Mesodermal cell (in vitro differentiated cells): ENCODE results near the gene STARD9.
"Not testable (repeated sequence)": the region's sequence is repeated elsewhere in the genome, so short reads cannot be mapped to it uniquely, and the experiment has no call there.

ENCODE experiments used
- H3K27ac ChIP-seq: 2 replicates; pipeline ENCODE4 v1.7.0; 2013; ENCODE audit warnings: mild to moderate bottlenecking, low read depth, low read length, moderate library complexity; ENCODE audit not compliant: severe bottlenecking
- H3K36me3 ChIP-seq: 2 replicates; pipeline ENCODE4 v1.7.1; 2013; ENCODE audit warnings: mild to moderate bottlenecking, low read length, moderate library complexity; ENCODE audit not compliant: control insufficient read depth, insufficient read depth
- H3K4me1 ChIP-seq: one replicate; pipeline ENCODE4 v1.7.1; 2013; ENCODE audit warnings: mild to moderate bottlenecking, low read length; ENCODE audit not compliant: insufficient read depth, control insufficient read depth, poor library complexity, severe bottlenecking
- H3K4me3 ChIP-seq: 2 replicates; pipeline ENCODE4 v1.7.0; 2013; ENCODE audit warnings: low read length, control low read depth, mild to moderate bottlenecking; ENCODE audit not compliant: insufficient read depth, poor library complexity, severe bottlenecking; ENCODE audit errors: extremely low read depth
- H3K9me3 ChIP-seq: 2 replicates; pipeline ENCODE4 v1.7.1; 2013; ENCODE audit warnings: mild to moderate bottlenecking, low read length, moderate library complexity; ENCODE audit not compliant: control insufficient read depth
- WGBS, 2 experiments: methylation state at CpG; one replicate each; pipeline ENCODE4 v1.1.5; 2013; ENCODE audit warnings: missing lambda C conversion rate in 2 of 2; ENCODE audit not compliant: insufficient coverage in 2 of 2; 5-methylcytosine and 5-hydroxymethylcytosine counted together

The STARD9 gene

GRCh38 chr15:42591238-42591934, 16.0 kb downstream of the STARD9 start:
- Histone ChIP-seq H3K36me3 (peaks cover under 1% of the 10 kb centered on the region), H3K4me3 (no peak overlapping the region), H3K27ac (no peak overlapping the region), H3K9me3 (no peaks in the 10 kb centered on the region), H3K4me1 (peaks cover 2% of the 10 kb centered on the region)
- 81 to 97% methylated on average over 6 to 7 of the region's 10 CpGs for WGBS, 2 experiments

DNA sequence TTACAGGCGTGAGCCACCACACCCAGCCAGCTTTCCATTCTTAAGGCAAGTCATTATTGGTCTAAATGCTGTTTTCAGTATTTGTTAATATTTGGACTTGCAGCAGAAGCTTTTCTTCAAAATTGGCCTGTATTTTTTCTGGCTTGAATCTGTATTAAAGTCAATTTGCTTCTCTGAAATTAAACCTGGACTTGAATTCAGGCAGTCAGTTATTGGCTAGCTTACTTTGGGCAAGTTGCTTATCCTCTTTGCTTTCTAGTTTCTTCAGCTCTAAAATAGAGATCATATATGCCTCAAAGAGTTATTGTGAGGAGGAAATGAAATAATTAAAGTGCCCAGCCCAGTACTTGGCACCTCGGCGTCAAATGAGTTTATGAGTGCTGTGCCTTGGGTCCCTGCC, 17.3 kb downstream of the STARD9 start:
- H3K27ac ChIP-seq: no peak overlapping the region

GRCh38 chr15:42593143-42593542, 17.7 kb downstream of the STARD9 start:
- no CpG with 5 or more reads among the region's 4 CpGs for WGBS, 2 experiments
- H3K27ac ChIP-seq: no peak overlapping the region

More for the DNA sequence above, 17.3 kb downstream of the STARD9 start:
- Histone ChIP-seq H3K36me3 (no peaks in the 10 kb centered on the region), H3K9me3 (no peaks in the 10 kb centered on the region), H3K4me1 (peaks cover 2% of the 10 kb centered on the region), H3K4me3 (no peak overlapping the region)
- WGBS, 2 experiments: 100% methylated on average over 3 of the region's 3 CpGs

DNA sequence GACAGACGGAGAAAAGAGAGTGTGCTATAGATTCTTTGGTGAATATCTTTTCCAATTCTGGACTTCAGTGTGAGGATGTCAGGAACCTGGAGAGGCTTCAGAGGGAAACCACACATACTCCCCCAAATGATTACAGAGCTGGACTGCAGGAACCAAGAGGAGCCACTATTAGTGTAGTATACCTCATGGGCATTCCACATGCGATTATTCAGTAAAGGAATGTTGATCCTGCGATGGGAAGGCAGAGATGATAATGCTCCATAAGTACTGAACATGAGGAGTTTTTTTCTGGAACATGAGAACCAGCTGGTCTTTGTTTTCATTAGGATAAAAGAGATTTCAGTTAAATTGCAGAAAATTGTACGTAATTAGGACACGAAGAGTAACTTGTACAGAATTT, 18.7 kb downstream of the STARD9 start:
- 97 to 100% methylated on average over 3 to 4 of the region's 5 CpGs for WGBS, 2 experiments
- no peak overlapping the region for H3K27ac ChIP-seq
- no peaks in the 10 kb centered on the region for H3K9me3 ChIP-seq
- no peak overlapping the region for H3K4me3 ChIP-seq
- peaks cover 2% of the 10 kb centered on the region for H3K4me1 ChIP-seq
- no peaks in the 10 kb centered on the region for H3K36me3 ChIP-seq

More at GRCh38 chr15:42593143-42593542, 17.7 kb downstream of the STARD9 start:
- H3K4me3 ChIP-seq: no peak overlapping the region
- no peaks in the 10 kb centered on the region for H3K36me3 ChIP-seq
- no peaks in the 10 kb centered on the region for H3K9me3 ChIP-seq
- peaks cover 2% of the 10 kb centered on the region for H3K4me1 ChIP-seq

- H3K27ac ChIP-seq: no peak overlapping the region
- WGBS, 2 experiments: 85 to 97% methylated on average over 3 to 4 of the region's 4 CpGs
- H3K4me3 ChIP-seq: no peak overlapping the region
Measured at GRCh38 chr15:42595626-42596240, 20.3 kb downstream of the STARD9 start.

GRCh38 chr15:42601316-42601715, 25.9 kb downstream of the STARD9 start:
- H3K4me1 ChIP-seq, H3K4me3 ChIP-seq, H3K27ac ChIP-seq, H3K36me3 ChIP-seq: not testable (repeated sequence)
- 97% methylated on average over 10 of the region's 30 CpGs; no CpG with 5 or more reads in 1 of the 2 experiments for WGBS, 2 experiments
- H3K9me3 ChIP-seq: peaks cover 15% of the 10 kb centered on the region

More at GRCh38 chr15:42595626-42596240, 20.3 kb downstream of the STARD9 start:
- Histone ChIP-seq H3K9me3 (peaks cover 6% of the 10 kb centered on the region), H3K36me3 (peaks cover 2% of the 10 kb centered on the region), H3K4me1 (peaks cover 2% of the 10 kb centered on the region)

GRCh38 chr15:42602501-42602900, 27.1 kb downstream of the STARD9 start:
- H3K36me3 ChIP-seq: peaks cover 9% of the 10 kb centered on the region
- WGBS, 2 experiments: 97 to 100% methylated on average over 3 of the region's 3 CpGs
- H3K27ac ChIP-seq: no peak overlapping the region
- H3K9me3 ChIP-seq: peaks cover 15% of the 10 kb centered on the region
- no peak overlapping the region for H3K4me3 ChIP-seq
- H3K4me1 ChIP-seq: no peaks in the 10 kb centered on the region

- H3K9me3 ChIP-seq: peaks cover 15% of the 10 kb centered on the region
- H3K4me3 ChIP-seq: no peak overlapping the region
- no CpG with 5 or more reads among the region's 2 CpGs for WGBS, 2 experiments
- no peaks in the 10 kb centered on the region for H3K4me1 ChIP-seq
- peaks cover 9% of the 10 kb centered on the region for H3K36me3 ChIP-seq
- H3K27ac ChIP-seq: no peak overlapping the region
Measured at GRCh38 chr15:42603978-42604377, 28.6 kb downstream of the STARD9 start.

- Histone ChIP-seq H3K27ac (no peak overlapping the region), H3K4me1 (no peaks in the 10 kb centered on the region), H3K9me3 (peaks cover 12% of the 10 kb centered on the region), H3K4me3 (no peak overlapping the region), H3K36me3 (peaks cover 7% of the 10 kb centered on the region)
- 88 to 100% methylated on average over 1 to 3 of the region's 8 CpGs for WGBS, 2 experiments
Measured at GRCh38 chr15:42604894-42605744, 29.7 kb downstream of the STARD9 start.

- no CpG with 5 or more reads among the region's 3 CpGs for WGBS, 2 experiments
- peaks cover 7% of the 10 kb centered on the region for H3K36me3 ChIP-seq
- no peak overlapping the region for H3K27ac ChIP-seq
- no peak overlapping the region for H3K4me3 ChIP-seq
- H3K4me1 ChIP-seq: no peaks in the 10 kb centered on the region
- peaks cover 10% of the 10 kb centered on the region for H3K9me3 ChIP-seq
Measured at GRCh38 chr15:42605796-42606195, 30.4 kb downstream of the STARD9 start.
